GM19324 (cell line): ENCODE results near the gene TRIOBP.

Source experiments
- ATAC-seq: cut with Tn5 transposase; IDR thresholded peaks from one replicate; pipeline ENCODE4 v1.9.1; 2021; ENCODE audit warnings: mild to moderate bottlenecking, moderate library complexity; ENCODE audit not compliant: unreplicated experiment, low FRiP score

The TRIOBP gene

GRCh38 chr22:37820350-37820749 is 123.5 kb downstream of the TRIOBP start:
- ATAC-seq, result no peak

- no peak for ATAC-seq
Observed at GRCh38 chr22:37822079-37822833, 125.4 kb downstream of the TRIOBP start.

GRCh38 chr22:37823134-37823985 is 126.5 kb downstream of the TRIOBP start, which contains the start of gene GALR3:
Gene GALR3 (plus strand): TSS chr22:37823382. CDS start chr22:37823407, 25 bp downstream.
- no peak for ATAC-seq

- ATAC-seq, result no peak
Observed at GRCh38 chr22:37824674-37825641, 128.1 kb downstream of the TRIOBP start.
